IMR-90 (cell line): Measurements from ENCODE around the gene WDR27. TPM values are rescaled to one million over a fixed set of nuclear protein-coding genes. Genes with fewer than 3 reads are reported as not detected.

Experiments used
- ATAC-seq: fragments of 200-7000 bp; cut with Tn5 transposase; 2 replicates; pipeline ENCODE4 v1.9.1; 2020; ENCODE audit warnings: low read depth, mild to moderate bottlenecking, moderate library complexity
- BruUV-seq: library from RNA; stranded (reverse); fragments of 400-500 nt; replicated peaks from 2 replicates; lab custom pipeline; 2021; lab: Mats Ljungman, UMichigan
- CTCF ChIA-PET: fragments of 300-600 bp; formaldehyde crosslinking; extraction: SDS; loops from one replicate; lab custom pipeline; 2021; ENCODE audit warnings: antibody characterized with exemption; lab: Yijun Ruan, JAX
- POLR2A ChIA-PET: fragments of 300-600 bp; sonication (Branson Sonifier 250); formaldehyde crosslinking; loops from one replicate; lab custom pipeline; 2022; ENCODE audit warnings: antibody characterized with exemption; ENCODE audit not compliant: unreplicated experiment; lab: Charles Lee
- DNase-seq: peaks from one replicate; pipeline ENCODE4 v3.0.0; 2013
- H2AFZ ChIP-seq: replicated peaks from 2 replicates; pipeline ENCODE3; 2013; ENCODE audit warnings: low read length, mild to moderate bottlenecking; ENCODE audit not compliant: poor library complexity
- H2AK5ac ChIP-seq: 2 replicates; pipeline ENCODE4 v1.6.1; 2013; ENCODE audit warnings: low read depth, low read length, inconsistent platforms
- H2AK9ac ChIP-seq: replicated peaks from 2 replicates; pipeline ENCODE3; 2013; ENCODE audit warnings: mild to moderate bottlenecking, low read depth, low read length, moderate library complexity; ENCODE audit not compliant: poor library complexity
- H2BK120ac ChIP-seq: 2 replicates; pipeline ENCODE4 v1.6.1; 2013; ENCODE audit warnings: low read depth, low read length, inconsistent platforms
- H2BK15ac ChIP-seq: 3 replicates; pipeline ENCODE4 v1.6.1; 2013; ENCODE audit warnings: low read depth, low read length, inconsistent platforms
- H2BK20ac ChIP-seq: 2 replicates; pipeline ENCODE4 v1.6.1; 2013; ENCODE audit warnings: low read depth, mild to moderate bottlenecking, inconsistent platforms, low read length, moderate library complexity
- H2BK5ac ChIP-seq: 2 replicates; pipeline ENCODE4 v1.6.1; 2013; ENCODE audit warnings: mild to moderate bottlenecking, low read depth, low read length, inconsistent platforms; ENCODE audit not compliant: poor library complexity, severe bottlenecking
- H3K14ac ChIP-seq: replicated peaks from 2 replicates; pipeline ENCODE4 v1.6.1; 2013; ENCODE audit warnings: low read depth, low read length, inconsistent platforms
- H3K18ac ChIP-seq: 2 replicates; pipeline ENCODE4 v1.6.1; 2013; ENCODE audit warnings: low read depth, low read length, control low read depth
- H3K23ac ChIP-seq: 2 replicates; pipeline ENCODE4 v1.6.1; 2013; ENCODE audit warnings: low read depth, low read length, inconsistent platforms
- H3K27ac ChIP-seq: 2 replicates; pipeline ENCODE4 v1.5.1; 2013; ENCODE audit warnings: mild to moderate bottlenecking, control low read depth, low read length; ENCODE audit not compliant: insufficient read depth
- H3K27me3 ChIP-seq: 2 replicates; pipeline ENCODE4 v1.6.1; 2013; ENCODE audit warnings: low read length; ENCODE audit not compliant: control insufficient read depth, insufficient read depth
- H3K36me3 ChIP-seq: 2 replicates; pipeline ENCODE4 v1.6.1; 2013; ENCODE audit warnings: low read length, mixed read lengths; ENCODE audit not compliant: control insufficient read depth, insufficient read depth
- H3K4ac ChIP-seq: 2 replicates; pipeline ENCODE4 v1.6.1; 2013; ENCODE audit warnings: low read depth, low read length, inconsistent platforms
- H3K4me1 ChIP-seq: 2 replicates; pipeline ENCODE4 v1.6.1; 2013; ENCODE audit warnings: low read length, mixed read lengths; ENCODE audit not compliant: control insufficient read depth, insufficient read depth
- H3K4me2 ChIP-seq: 2 replicates; pipeline ENCODE4 v1.6.1; 2013; ENCODE audit warnings: low read depth, mild to moderate bottlenecking, control low read depth, low read length, moderate library complexity
- H3K4me3 ChIP-seq: 2 replicates; pipeline ENCODE4 v1.5.1; 2013; ENCODE audit warnings: low read depth, mild to moderate bottlenecking, control low read depth, low read length, moderate library complexity; ENCODE audit not compliant: insufficient read depth
- H3K56ac ChIP-seq: 2 replicates; pipeline ENCODE4 v1.6.1; 2013; ENCODE audit warnings: low read length, inconsistent platforms; ENCODE audit not compliant: insufficient read depth; ENCODE audit errors: extremely low read depth
- H3K79me1 ChIP-seq, 2 experiments: 2 replicates each; pipeline ENCODE4 v1.6.1; 2013; ENCODE audit warnings: low read length in 2 of 2, inconsistent platforms in 1 of 2, low read depth in 1 of 2
- H3K9ac ChIP-seq: 2 replicates; pipeline ENCODE4 v1.6.1; 2013; ENCODE audit warnings: low read depth, low read length, control low read depth
- H3K9me1 ChIP-seq: 2 replicates; pipeline ENCODE4 v1.6.1; 2013; ENCODE audit warnings: low read length, inconsistent platforms; ENCODE audit not compliant: insufficient read depth
- H3K9me3 ChIP-seq: 2 replicates; pipeline ENCODE4 v1.6.1; 2013; ENCODE audit warnings: low read length; ENCODE audit not compliant: control insufficient read depth, insufficient read depth
- H4K20me1 ChIP-seq: 2 replicates; pipeline ENCODE4 v1.6.1; 2013; ENCODE audit warnings: low read length, inconsistent platforms; ENCODE audit not compliant: insufficient read depth
- H4K5ac ChIP-seq: 2 replicates; pipeline ENCODE4 v1.6.1; 2013; ENCODE audit warnings: mild to moderate bottlenecking, low read depth, low read length, control low read depth
- H4K8ac ChIP-seq, 2 experiments: 2 replicates each; pipeline ENCODE4 v1.6.1; 2013; ENCODE audit warnings: low read depth in 2 of 2, low read length in 2 of 2, control low read depth in 1 of 2, inconsistent platforms in 1 of 2
- H4K91ac ChIP-seq: 2 replicates; pipeline ENCODE4 v1.6.1; 2013; ENCODE audit warnings: low read depth, low read length, inconsistent platforms; ENCODE audit not compliant: insufficient read depth
- BHLHE40 ChIP-seq: fragments of 150-350 bp; IDR thresholded peaks from 2 replicates; pipeline ENCODE4 v1.6.1; 2016; ENCODE audit warnings: mild to moderate bottlenecking, low read depth, low read length
- CHD1 ChIP-seq: IDR thresholded peaks from 2 replicates; pipeline ENCODE4 v1.6.1; 2012; ENCODE audit warnings: low read depth, low read length, improper control_type of control experiment
- ELK1 ChIP-seq: fragments of 150-350 bp; IDR thresholded peaks from 2 replicates; pipeline ENCODE4 v1.6.1; 2016; ENCODE audit warnings: low read depth, mild to moderate bottlenecking, low read length, moderate library complexity, borderline replicate concordance
- MAFK ChIP-seq: IDR thresholded peaks from 2 replicates; pipeline ENCODE4 v1.6.1; 2012; ENCODE audit warnings: low read depth, low read length, improper control_type of control experiment
- MAZ ChIP-seq: IDR thresholded peaks from 2 replicates; pipeline ENCODE4 v1.6.1; 2012; ENCODE audit warnings: low read depth, mild to moderate bottlenecking, low read length, improper control_type of control experiment, moderate library complexity, borderline replicate concordance
- POLR2A ChIP-seq: IDR thresholded peaks from 2 replicates; pipeline ENCODE4 v1.6.1; 2012; ENCODE audit warnings: mild to moderate bottlenecking, low read depth, low read length
- RAD21 ChIP-seq: IDR thresholded peaks from 2 replicates; pipeline ENCODE4 v1.6.1; 2012; ENCODE audit warnings: low read length, improper control_type of control experiment
- RFX5 ChIP-seq: IDR thresholded peaks from 2 replicates; pipeline ENCODE4 v1.8.0; 2012; ENCODE audit warnings: low read depth, mild to moderate bottlenecking, low read length, moderate library complexity
- SMC3 ChIP-seq: fragments of 150-350 bp; IDR thresholded peaks from 2 replicates; pipeline ENCODE4 v1.6.1; 2016; ENCODE audit warnings: low read depth, mild to moderate bottlenecking, antibody characterized with exemption, low read length, moderate library complexity
- WGBS, 2 experiments: methylation state at CpG; one replicate each; pipeline versions ENCODE4 v1.1.5 to v1.1.7; 2013; ENCODE audit warnings: missing lambda C conversion rate in 2 of 2; ENCODE audit not compliant: insufficient read length in 1 of 2; ENCODE audit errors: extremely low coverage in 2 of 2; 5-methylcytosine and 5-hydroxymethylcytosine counted together
- dilution Hi-C: fragments of 300-500 bp; cut with HindIII; formaldehyde crosslinking; loops from one replicate; pipeline ENCODE4 v1.14.3; 2018; ENCODE audit warnings: low sequenced_read_pairs; ENCODE audit not compliant: unreplicated experiment
- in situ Hi-C: fragments of 300-500 bp; cut with MboI; formaldehyde crosslinking; loops from 3 replicates; pipeline ENCODE4 v1.14.3; 2019; ENCODE audit warnings: low sequenced_read_pairs, inconsistent platforms, mixed read lengths
- intact Hi-C: fragments of 100-400 bp; cut with micrococcal nuclease; formaldehyde crosslinking; loops from 2 replicates; pipeline ENCODE4 v1.10.0; 2022
- polyA plus RNA-seq, 3 experiments: library from polyadenylated mRNA; depleted of rRNA; stranded (reverse); fragments of >200 nt; gene quantifications; 2 replicates each; pipeline ENCODE4 v1.2.3, GENCODE V29; 2012; ENCODE audit warnings: low replicate concordance in 1 of 3
- total RNA-seq: library from RNA; depleted of rRNA; stranded (reverse); fragments of >200 nt; gene quantifications from 2 replicates; pipeline ENCODE4 v1.2.3, GENCODE V29; 2012

Gene WDR27
- total and polyA plus RNA-seq, 2 of the 4 experiments (the other 2 are of a cell fraction): 7.0 to 18.5 TPM

GRCh38 chr6:169409742-169410312 lies 292.0 kb downstream of the WDR27 start:
- H2BK20ac ChIP-seq: no peak overlapping the region
- no peak overlapping the region for H4K8ac ChIP-seq
- H3K14ac ChIP-seq: no peak overlapping the region
- no peak overlapping the region for H3K23ac ChIP-seq
- H3K4me3 ChIP-seq: no peak overlapping the region
- dilution Hi-C loops: no loop called here
- TF ChIP-seq ELK1: no peak
- no peak for TF ChIP-seq POLR2A
- no peak for TF ChIP-seq RAD21
- no peak for TF ChIP-seq MAZ
- no peak for TF ChIP-seq BHLHE40
- no peak for TF ChIP-seq CHD1
- TF ChIP-seq MAFK: no peak
- no peak for TF ChIP-seq SMC3
- TF ChIP-seq RFX5: no peak
- no peak overlapping the region for H3K18ac ChIP-seq
- CTCF ChIA-PET: no interaction called here
- no peak overlapping the region for H3K9ac ChIP-seq
- no peaks in the 10 kb centered on the region for H3K27me3 ChIP-seq
- H3K9me1 ChIP-seq: no peaks in the 10 kb centered on the region
- H2BK5ac ChIP-seq: no peak overlapping the region
- H3K9me3 ChIP-seq: peaks cover 7% of the 10 kb centered on the region
- POLR2A ChIA-PET: no interaction called here
- H2BK15ac ChIP-seq: no peak overlapping the region
- no peak for ATAC-seq
- no peak overlapping the region for H3K4ac ChIP-seq
- WGBS, 2 experiments: no CpG with 5 or more reads among the region's 4 CpGs
- no peaks in the 10 kb centered on the region for H4K20me1 ChIP-seq
- no peak overlapping the region for H4K5ac ChIP-seq
- H4K91ac ChIP-seq: no peak overlapping the region
- no TSS peak for BruUV-seq
- H3K4me1 ChIP-seq: no peaks in the 10 kb centered on the region
- H3K27ac ChIP-seq: no peak overlapping the region
- no peak overlapping the region for H3K4me2 ChIP-seq
- H3K79me1 ChIP-seq: no peaks in the 10 kb centered on the region
- no peak overlapping the region for H2AK9ac ChIP-seq
- no peak overlapping the region for H3K56ac ChIP-seq
- no peak overlapping the region for H2BK120ac ChIP-seq
- no peak overlapping the region for H2AFZ ChIP-seq
- in situ Hi-C loops: no loop called here
- H3K36me3 ChIP-seq: no peaks in the 10 kb centered on the region
- H2AK5ac ChIP-seq: no peak overlapping the region
- no peak for DNase-seq
- intact Hi-C loops: no loop called here
